VCaP (cell line): ENCODE data around the gene UGT1A9.

ENCODE experiments used
- H3K27ac ChIP-seq: fragments of 450-650 bp; 2 replicates; pipeline ENCODE4 v1.5.1; 2017
- CTCF ChIP-seq: fragments of 450-650 bp; conservative IDR thresholded peaks from 2 replicates; pipeline ENCODE4 v1.5.1; 2017; ENCODE audit warnings: mild to moderate bottlenecking, moderate library complexity

UGT1A9 gene

GRCh38 chr2:233712611-233713261 lies 41.0 kb downstream of the UGT1A9 start, which contains the start of gene UGT1A5:
Gene UGT1A5, plus strand, starts transcription at chr2:233712907. Its CDS starts 85 bp downstream, at chr2:233712992.
- TF ChIP-seq CTCF = no peak
- H3K27ac ChIP-seq = no peak within 1 kb of the TSS

- H3K27ac ChIP-seq = no peak overlapping the region
- no peak for TF ChIP-seq CTCF
Observed at GRCh38 chr2:233713262-233713615, 41.5 kb downstream of the UGT1A9 start.

- no peak for TF ChIP-seq CTCF
Observed at GRCh38 chr2:233714121-233714520, 42.4 kb downstream of the UGT1A9 start.

GRCh38 chr2:233718552-233718951 lies 46.9 kb downstream of the UGT1A9 start, which contains the start of gene UGT1A4:
Gene UGT1A4, plus strand, starts transcription at chr2:233718736. Its CDS starts 85 bp downstream, at chr2:233718821.
- H3K27ac ChIP-seq = no peak within 1 kb of the TSS
- no peak for TF ChIP-seq CTCF

More at GRCh38 chr2:233714121-233714520, 42.4 kb downstream of the UGT1A9 start:
- no peak overlapping the region for H3K27ac ChIP-seq

- no peak for TF ChIP-seq CTCF
- H3K27ac ChIP-seq = no peak within 1 kb of the TSS
Observed at GRCh38 chr2:233728723-233729301, 57.1 kb downstream of the UGT1A9 start, which contains the start of gene UGT1A3. Gene UGT1A3, plus strand, starts transcription at chr2:233729042. Its CDS starts 85 bp downstream, at chr2:233729127.

GRCh38 chr2:233736868-233737653 lies 65.4 kb downstream of the UGT1A9 start:
- peak overlapping the region; percentile 22; the same call in 1 of the 2 replicates for H3K27ac ChIP-seq

GRCh38 chr2:233740870-233741269 lies 69.2 kb downstream of the UGT1A9 start:
- no peak for TF ChIP-seq CTCF
- no peak overlapping the region for H3K27ac ChIP-seq
